IPS DF 4.7 (cell line): Measurements from ENCODE around the gene SORL1.
"Not testable (repeated sequence)": the region's sequence is repeated elsewhere in the genome, so short reads cannot be mapped to it uniquely, and the experiment has no call there.

Experiments
- DNase-seq: peaks from one replicate; pipeline ENCODE4 v3.0.0-alpha.2; 2013; ENCODE audit warnings: low spot score; ENCODE audit errors: extremely low read depth

SORL1 gene

GRCh38 chr11:121500275-121500674 is 48.2 kb downstream of the SORL1 start:
- no peak for DNase-seq

- DNase-seq, result no peak
These were observed 48.6 kb downstream of the SORL1 start for GRCh38 chr11:121500717-121501116.

GRCh38 chr11:121503051-121503450 is 50.9 kb downstream of the SORL1 start:
- DNase-seq, result no peak

- not testable (repeated sequence) for DNase-seq
These were observed 54.1 kb downstream of the SORL1 start for GRCh38 chr11:121506237-121506636.

- no peak for DNase-seq
These were observed 56.3 kb downstream of the SORL1 start for GRCh38 chr11:121508449-121508848.

GRCh38 chr11:121510438-121510837 is 58.3 kb downstream of the SORL1 start:
- no peak for DNase-seq

- DNase-seq, result no peak
These were observed 60.7 kb downstream of the SORL1 start for GRCh38 chr11:121512468-121513465.

GRCh38 chr11:121513807-121514206 is 61.7 kb downstream of the SORL1 start:
- no peak for DNase-seq

- DNase-seq, result no peak
These were observed 62.6 kb downstream of the SORL1 start for GRCh38 chr11:121514432-121515334.

- DNase-seq, result no peak
These were observed 63.2 kb downstream of the SORL1 start for GRCh38 chr11:121515335-121515671.

GRCh38 chr11:121517996-121518395 is 65.9 kb downstream of the SORL1 start:
- DNase-seq, result no peak

GRCh38 chr11:121520243-121521144 is 68.4 kb downstream of the SORL1 start:
- no peak for DNase-seq

- no peak for DNase-seq
These were observed 69.3 kb downstream of the SORL1 start for GRCh38 chr11:121521145-121522042.

GRCh38 chr11:121522043-121522941 is 70.2 kb downstream of the SORL1 start:
- no peak for DNase-seq

GRCh38 chr11:121523581-121524232 is 71.6 kb downstream of the SORL1 start:
- no peak for DNase-seq

GRCh38 chr11:121524233-121524631 is 72.1 kb downstream of the SORL1 start:
- DNase-seq, result no peak

- no peak for DNase-seq
These were observed 73.3 kb downstream of the SORL1 start for GRCh38 chr11:121525376-121525775.

- no peak for DNase-seq
These were observed 78.1 kb downstream of the SORL1 start for GRCh38 chr11:121530257-121530656.
